HepG2 (cell line): ENCODE data around the gene PDRG1. TPM values are rescaled to one million over a fixed set of nuclear protein-coding genes. Genes with fewer than 3 reads are reported as not detected.

Experiments
- ATAC-seq: fragments of 200-7000 bp; cut with Tn5 transposase; 3 replicates; pipeline ENCODE4 v1.9.1; 2020; ENCODE audit warnings: mild to moderate bottlenecking, moderate library complexity
- BruUV-seq: library from RNA; stranded (reverse); fragments of 400-500 nt; replicated peaks from 2 replicates; lab custom pipeline; 2021; lab: Mats Ljungman, UMichigan
- CTCF ChIA-PET: fragments of 300-600 bp; formaldehyde crosslinking; extraction: SDS; loops from one replicate; lab custom pipeline; 2021; ENCODE audit warnings: low total read pairs, inconsistent platforms, low intra/inter-chr PET ratio; lab: Yijun Ruan, JAX
- POLR2A ChIA-PET: fragments of 350-600 bp; sonication (Branson Sonifier 250); formaldehyde crosslinking; loops from one replicate; lab custom pipeline; 2020; ENCODE audit warnings: antibody characterized with exemption, inconsistent platforms; lab: Yijun Ruan, JAX
- DNase-seq: peaks from one replicate; pipeline ENCODE4 v3.0.0-alpha.2; 2015; ENCODE audit warnings: low spot score
- FAIRE-seq: peaks from 3 replicates; lab custom pipeline; 2011; peaks lifted over from hg19 to GRCh38; lab: Jason Lieb, UNC
- H2AFZ ChIP-seq: one replicate; pipeline ENCODE4 v1.6.1; 2011; ENCODE audit warnings: low read length, inconsistent platforms
- H3K27ac ChIP-seq: fragments of 300-600 bp; 3 replicates; pipeline ENCODE4 v1.8.0; 2011; ENCODE audit warnings: mixed run types, mild to moderate bottlenecking, mixed read lengths, low read length, inconsistent platforms; ENCODE audit not compliant: insufficient read depth; ENCODE audit errors: extremely low read length
- H3K27me3 ChIP-seq, 2 experiments: fragments of 200-600 bp in 1 of 2; 2 replicates in 1 of 2; 3 replicates in 1 of 2; pipeline versions ENCODE4 v1.6.0 to v1.8.0; 2011; ENCODE audit warnings: low read length in 2 of 2, mild to moderate bottlenecking in 2 of 2, moderate library complexity in 2 of 2, inconsistent platforms in 1 of 2; ENCODE audit not compliant: insufficient read depth in 2 of 2, control insufficient read depth in 1 of 2
- H3K36me3 ChIP-seq, 2 experiments: fragments of 200-600 bp in 1 of 2; replicated peaks in 1 of 2; 2 replicates in 1 of 2; 3 replicates in 1 of 2; pipeline versions ENCODE4 v1.5.1 to v1.8.0; 2011; ENCODE audit warnings: low read length in 2 of 2, inconsistent platforms in 1 of 2; ENCODE audit not compliant: insufficient read depth in 2 of 2, control insufficient read depth in 1 of 2
- H3K4me1 ChIP-seq: 2 replicates; pipeline ENCODE4 v1.5.1; 2012; ENCODE audit warnings: low read length, inconsistent platforms; ENCODE audit not compliant: insufficient read depth
- H3K4me2 ChIP-seq: 2 replicates; pipeline ENCODE4 v1.6.0; 2011; ENCODE audit warnings: low read depth, low read length, inconsistent platforms
- H3K4me3 ChIP-seq, 3 experiments: fragments of 200-600 bp in 1 of 3; sonication (generic), shearing (Covaris generic) in 1 of 3; replicated peaks in 1 of 3; 2 replicates each; pipeline ENCODE4 v1.5.1; 2011 to 2016; ENCODE audit warnings: low read length in 3 of 3, inconsistent platforms in 2 of 3, low read depth in 2 of 3, mild to moderate bottlenecking in 2 of 3, control low read depth in 1 of 3, mixed read lengths in 1 of 3; ENCODE audit not compliant: insufficient read depth in 1 of 3
- H3K79me2 ChIP-seq: one replicate; pipeline ENCODE4 v1.6.1; 2011; ENCODE audit warnings: low read length, inconsistent platforms; ENCODE audit not compliant: insufficient read depth
- H3K9ac ChIP-seq: 2 replicates; pipeline ENCODE4 v1.6.0; 2011; ENCODE audit warnings: mild to moderate bottlenecking, low read depth, low read length, inconsistent platforms; ENCODE audit not compliant: insufficient read depth
- H3K9me3 ChIP-seq: 2 replicates; pipeline ENCODE4 v1.5.1; 2012; ENCODE audit warnings: mild to moderate bottlenecking, low read length
- H4K20me1 ChIP-seq: 2 replicates; pipeline ENCODE4 v1.6.0; 2011; ENCODE audit warnings: inconsistent platforms, mild to moderate bottlenecking, low read length, moderate library complexity; ENCODE audit not compliant: insufficient read depth
- CENPX ChIP-seq: sonication (generic); formaldehyde crosslinking; IDR thresholded peaks from 2 replicates; pipeline ENCODE4 v1.9.0; 2021; ENCODE audit warnings: mild to moderate bottlenecking, missing genetic modification reagents, moderate library complexity
- CREBL2 ChIP-seq: sonication (generic); formaldehyde crosslinking; IDR thresholded peaks from 2 replicates; pipeline ENCODE4 v1.8.1; 2023; ENCODE audit warnings: missing genetic modification reagents, mild to moderate bottlenecking, borderline replicate concordance
- FOSL2 ChIP-seq: sonication (generic); formaldehyde crosslinking; IDR thresholded peaks from 2 replicates; pipeline ENCODE4 v1.4.0; 2020; ENCODE audit warnings: missing genetic modification reagents
- JUND ChIP-seq: sonication (generic); formaldehyde crosslinking; IDR thresholded peaks from 2 replicates; pipeline ENCODE4 v1.8.0; 2022; ENCODE audit warnings: mild to moderate bottlenecking, missing genetic modification reagents
- KLF11 ChIP-seq: IDR thresholded peaks from 2 replicates; pipeline ENCODE4 v1.6.1; 2016; ENCODE audit warnings: missing compliant biosample characterization
- MYC ChIP-seq: sonication (generic); formaldehyde crosslinking; IDR thresholded peaks from 2 replicates; pipeline ENCODE4 v1.9.0; 2021; ENCODE audit warnings: missing genetic modification reagents, borderline replicate concordance
- REST ChIP-seq, 2 experiments: IDR thresholded peaks; 2 replicates each; pipeline ENCODE4 v1.6.1; 2011 to 2012; ENCODE audit warnings: low read length in 2 of 2, borderline replicate concordance in 1 of 2, low read depth in 1 of 2, mild to moderate bottlenecking in 1 of 2, moderate library complexity in 1 of 2
- STAT6 ChIP-seq: sonication (generic); formaldehyde crosslinking; IDR thresholded peaks from 2 replicates; pipeline ENCODE4 v1.4.0; 2020; ENCODE audit warnings: missing genetic modification reagents, mild to moderate bottlenecking, borderline replicate concordance
- SYNCRIP ChIP-seq: fragments of 200-400 bp; formaldehyde crosslinking; IDR thresholded peaks from 2 replicates; pipeline ENCODE4 v1.6.1; 2018; ENCODE audit warnings: mild to moderate bottlenecking, low read depth, low read length; ENCODE audit not compliant: insufficient read depth
- ZMAT5 ChIP-seq: sonication (generic); formaldehyde crosslinking; IDR thresholded peaks from 2 replicates; pipeline ENCODE4 v1.5.0; 2020; ENCODE audit warnings: mild to moderate bottlenecking, low read depth, missing genetic modification reagents, borderline replicate concordance
- ZNF501 ChIP-seq: sonication (generic); formaldehyde crosslinking; IDR thresholded peaks from 2 replicates; pipeline ENCODE4 v1.5.1; 2020; ENCODE audit warnings: mild to moderate bottlenecking, moderate library complexity, missing genetic modification reagents
- ZSCAN31 ChIP-seq: sonication (generic); formaldehyde crosslinking; IDR thresholded peaks from 2 replicates; pipeline ENCODE4 v1.5.0; 2020; ENCODE audit warnings: low read depth, mild to moderate bottlenecking, missing genetic modification reagents
- WGBS: methylation state at CpG from one replicate; pipeline ENCODE4 v1.1.6; 2017; ENCODE audit warnings: low lambda C conversion rate; 5-methylcytosine and 5-hydroxymethylcytosine counted together
- in situ Hi-C: cut with HindIII; loops from 2 replicates; pipeline ENCODE4 v1.10.0; 2017; ENCODE audit warnings: low pct_unique_long_range_greater_than_20kb; ENCODE audit not compliant: extremely low pct_ligation_motif_present
- intact Hi-C: fragments of 100-400 bp; cut with micrococcal nuclease; formaldehyde crosslinking; loops from one replicate; pipeline ENCODE4 v1.10.0; 2022; ENCODE audit not compliant: unreplicated experiment
- polyA plus RNA-seq, 8 experiments: library from polyadenylated mRNA; depleted of rRNA in 3 of 8; stranded (reverse) in 7 of 8; unstranded in 1 of 8; fragments of >200 nt; fragmentation: Illumina TruSeq in 4 of 8; extraction: Trizol in 4 of 8; gene quantifications; 2 replicates each; pipeline versions ENCODE4 v1.2.1 to v1.2.3, GENCODE V29; 2011 to 2016; ENCODE audit warnings: low read depth in 4 of 8, missing spikeins in 1 of 8, mixed read lengths in 1 of 8; ENCODE audit not compliant: insufficient read depth in 1 of 8
- total RNA-seq, 5 experiments: library from RNA; depleted of rRNA; stranded (reverse); fragments of >200 nt; fragmentation: Illumina TruSeq; extraction: Trizol; gene quantifications; 2 replicates each; pipeline ENCODE4 v1.2.3, GENCODE V29; 2016; ENCODE audit warnings: low read depth in 1 of 5

PDRG1 gene
- total and polyA plus RNA-seq, 2 of the 13 experiments (the other 11 are each of a cell fraction or from before 2014, with no cell fraction given): 16.6 to 18.0 TPM

- Histone ChIP-seq H3K4me2 (peak overlapping the region; percentile 99), H4K20me1 (peaks cover 13% of the 10 kb centered on the region; the same call in 1 of the 2 replicates), H3K36me3 (peaks cover 44 to 48% of the 10 kb centered on the region in 2 experiments), H3K9ac (peak overlapping the region; percentile 98; the same call in 1 of the 2 replicates), H3K9me3 (no peaks in the 10 kb centered on the region), H3K4me3 (peak overlapping the region; percentile 96 to 98 (median 98); a peak in 5 of 6 replicates), H2AFZ (no peak overlapping the region), H3K27me3 (no peaks in the 10 kb centered on the region; a peak in 1 of 5 replicates), H3K79me2 (peaks cover 29% of the 10 kb centered on the region), H3K27ac (no peak overlapping the region), H3K4me1 (peaks cover 15% of the 10 kb centered on the region)
- in situ Hi-C loops (loop anchor here (5.0 kb wide), 1 partner anchor 93 kb away; no protein-coding TSS in a partner anchor), intact Hi-C loops (loop anchor here (5.0 to 10.0 kb wide), 2 partner anchors 82 to 125 kb away; no protein-coding TSS in a partner anchor)
- no TSS peak for BruUV-seq
- ATAC-seq (no peak), FAIRE-seq (peak; percentile 15), DNase-seq (no peak)
- ChIA-PET POLR2A (no interaction called here), CTCF (interaction anchor here (0.7 kb wide), 1 partner anchor 82 kb away, joined by 3 read pairs; no protein-coding TSS in a partner anchor)
- 91% methylated on average over 9 of the region's 9 CpGs for WGBS
- TF ChIP-seq STAT6 (CRISPR knock-in tag) (no peak), SYNCRIP (no peak), JUND (CRISPR knock-in tag) (no peak), MYC (no peak), ZMAT5 (CRISPR knock-in tag) (no peak), CENPX (CRISPR knock-in tag) (no peak), CREBL2 (CRISPR knock-in tag) (peak; percentile 60; the same call in 1 of the 2 replicates), ZSCAN31 (CRISPR knock-in tag) (no peak), ZNF501 (CRISPR knock-in tag) (no peak), REST (IDR thresholded peaks at IDR 0.05; ENCODE audit: borderline replicate concordance in 1 of 2, low read depth in 1 of 2, low read length in 2 of 2) (no peak), FOSL2 (CRISPR knock-in tag) (no peak), KLF11 (CRISPR knock-in tag) (no peak)
Observed at GRCh38 chr20:31949877-31950646, 1.8 kb downstream of the PDRG1 start.
